PC-9 (cell line): ENCODE measurements around the gene PPM1J. TPM values are rescaled to one million over a fixed set of nuclear protein-coding genes. Genes with fewer than 3 reads are reported as not detected.

ENCODE experiments used
- BruUV-seq: library from RNA; stranded (reverse); fragments of 400-500 nt; replicated peaks from 2 replicates; lab custom pipeline; 2021; lab: Mats Ljungman, UMichigan
- CTCF ChIA-PET: fragments of 300-600 bp; sonication (Branson Sonifier 250); formaldehyde crosslinking; loops from one replicate; lab custom pipeline; 2022; ENCODE audit warnings: antibody characterized with exemption; lab: Charles Lee
- POLR2A ChIA-PET: fragments of 300-600 bp; sonication (Branson Sonifier 250); formaldehyde crosslinking; loops from one replicate; lab custom pipeline; 2022; ENCODE audit warnings: antibody characterized with exemption; ENCODE audit not compliant: unreplicated experiment; lab: Charles Lee
- DNase-seq, 2 experiments: peaks; one replicate each; pipeline versions ENCODE4 v3.0.0 to v3.0.0-alpha.2; 2015 to 2022; ENCODE audit warnings: mixed read lengths in 1 of 2
- H2AFZ ChIP-seq: fragments of 200-600 bp; sonication (generic); 2 replicates; pipeline ENCODE4 v1.8.1; 2017; ENCODE audit warnings: antibody characterized with exemption
- H3F3A ChIP-seq: fragments of 200-600 bp; sonication (generic); 2 replicates; pipeline ENCODE4 v1.8.1; 2017; ENCODE audit warnings: antibody characterized with exemption, mild to moderate bottlenecking, low read depth; ENCODE audit not compliant: insufficient read depth
- H3K27ac ChIP-seq: fragments of 200-600 bp; sonication (generic); 2 replicates; pipeline ENCODE4 v1.6.1; 2016; ENCODE audit warnings: mixed run types
- H3K27me3 ChIP-seq: fragments of 200-600 bp; sonication (generic); 2 replicates; pipeline ENCODE4 v1.6.1; 2016; ENCODE audit warnings: low read depth, mixed run types; ENCODE audit not compliant: insufficient read depth
- H3K36me3 ChIP-seq: fragments of 200-600 bp; sonication (generic); 2 replicates; pipeline ENCODE4 v1.6.1; 2016; ENCODE audit warnings: low read depth, mixed run types
- H3K4me1 ChIP-seq: fragments of 200-600 bp; sonication (generic); replicated peaks from 2 replicates; pipeline ENCODE4 v1.6.1; 2016; ENCODE audit warnings: mixed run types; ENCODE audit not compliant: insufficient read depth
- H3K4me2 ChIP-seq: fragments of 200-600 bp; sonication (generic); 2 replicates; pipeline ENCODE4 v1.6.1; 2017; ENCODE audit warnings: mixed run types
- H3K4me3 ChIP-seq: fragments of 200-600 bp; sonication (generic); 2 replicates; pipeline ENCODE4 v1.6.1; 2016; ENCODE audit warnings: mixed run types
- H3K79me2 ChIP-seq: fragments of 200-600 bp; sonication (generic); 2 replicates; pipeline ENCODE4 v1.6.1; 2017; ENCODE audit warnings: low read depth, mixed run types
- H3K9me2 ChIP-seq: fragments of 200-600 bp; sonication (generic); 2 replicates; pipeline ENCODE4 v1.8.1; 2017; ENCODE audit warnings: mild to moderate bottlenecking; ENCODE audit not compliant: insufficient read depth
- H3K9me3 ChIP-seq: fragments of 200-600 bp; sonication (generic); 2 replicates; pipeline ENCODE4 v1.8.1; 2016; ENCODE audit warnings: low read depth; ENCODE audit not compliant: insufficient read depth
- H4K20me1 ChIP-seq: fragments of 200-600 bp; sonication (generic); 2 replicates; pipeline ENCODE4 v1.8.1; 2017; ENCODE audit not compliant: insufficient read depth
- EZH2 ChIP-seq: fragments of 200-600 bp; sonication (generic); IDR thresholded peaks from 2 replicates; pipeline ENCODE4 v1.8.0; 2017; ENCODE audit warnings: antibody characterized with exemption, low read depth
- intact Hi-C: fragments of 100-400 bp; cut with micrococcal nuclease; formaldehyde crosslinking; loops from one replicate; pipeline ENCODE4 v1.10.0; 2022; ENCODE audit not compliant: unreplicated experiment
- total RNA-seq: library from RNA; stranded (reverse); gene quantifications from 2 replicates; pipeline ENCODE4 v1.2.3, GENCODE V29; 2021
- TF ChIP-seq, protein P1 (sequence below): fragments of 200-600 bp; sonication (generic); conservative IDR thresholded peaks from 2 replicates; pipeline ENCODE4 v1.6.1; 2017; ENCODE audit warnings: mixed run types, antibody characterized with exemption, mild to moderate bottlenecking, moderate library complexity

Gene PPM1J
- total RNA-seq, 1 experiment from 2014 or later: 6.0 TPM

DNA sequence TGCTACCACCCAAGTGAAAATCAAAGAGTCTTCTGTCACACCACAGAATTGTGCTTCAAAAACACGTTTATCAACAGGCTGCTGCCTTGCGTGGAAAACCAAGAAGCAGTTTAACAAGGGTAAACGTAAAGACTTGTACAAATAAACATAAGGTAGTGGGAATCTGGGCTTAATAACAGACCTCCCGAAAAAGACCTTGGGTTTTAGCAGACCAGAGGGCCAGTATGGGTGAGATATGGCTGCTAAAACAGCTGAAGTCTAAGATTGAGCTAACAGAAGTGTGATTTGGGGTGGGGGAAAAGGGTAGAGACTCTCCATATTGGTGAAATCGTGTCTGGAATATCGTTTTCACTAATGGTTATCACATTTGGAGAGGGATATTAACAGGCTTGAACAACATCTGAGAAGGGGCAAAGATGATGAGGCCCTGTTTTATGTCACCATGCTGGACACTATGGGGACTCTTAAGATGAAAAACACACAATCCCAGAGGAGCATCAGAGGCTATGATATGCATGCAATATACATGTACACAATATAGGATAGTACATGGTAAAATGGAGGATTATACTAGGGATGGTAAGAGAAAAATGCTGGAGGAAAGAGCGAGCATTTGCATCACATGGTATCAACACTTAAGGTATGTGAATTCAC, 39.3 kb downstream of the PPM1J start:
- no peak for DNase-seq
- no peaks in the 10 kb centered on the region for H4K20me1 ChIP-seq
- no peak overlapping the region for H3K27ac ChIP-seq
- peaks cover 28% of the 10 kb centered on the region for H3F3A ChIP-seq
- peak overlapping the region; percentile 82 for H2AFZ ChIP-seq
- ChIA-PET CTCF (interaction anchor here (0.6 kb wide), 1 partner anchor 40 kb away, joined by 4 read pairs; no protein-coding TSS in a partner anchor), POLR2A (interaction anchor here (0.6 kb wide), 1 partner anchor 11 kb away, joined by 8 read pairs; no protein-coding TSS in a partner anchor)
- no peaks in the 10 kb centered on the region for H3K27me3 ChIP-seq
- H3K36me3 ChIP-seq: peaks cover 10% of the 10 kb centered on the region; the same call in 1 of the 2 replicates
- TF ChIP-seq EZH2: no peak
- TF ChIP-seq, protein P1, sequence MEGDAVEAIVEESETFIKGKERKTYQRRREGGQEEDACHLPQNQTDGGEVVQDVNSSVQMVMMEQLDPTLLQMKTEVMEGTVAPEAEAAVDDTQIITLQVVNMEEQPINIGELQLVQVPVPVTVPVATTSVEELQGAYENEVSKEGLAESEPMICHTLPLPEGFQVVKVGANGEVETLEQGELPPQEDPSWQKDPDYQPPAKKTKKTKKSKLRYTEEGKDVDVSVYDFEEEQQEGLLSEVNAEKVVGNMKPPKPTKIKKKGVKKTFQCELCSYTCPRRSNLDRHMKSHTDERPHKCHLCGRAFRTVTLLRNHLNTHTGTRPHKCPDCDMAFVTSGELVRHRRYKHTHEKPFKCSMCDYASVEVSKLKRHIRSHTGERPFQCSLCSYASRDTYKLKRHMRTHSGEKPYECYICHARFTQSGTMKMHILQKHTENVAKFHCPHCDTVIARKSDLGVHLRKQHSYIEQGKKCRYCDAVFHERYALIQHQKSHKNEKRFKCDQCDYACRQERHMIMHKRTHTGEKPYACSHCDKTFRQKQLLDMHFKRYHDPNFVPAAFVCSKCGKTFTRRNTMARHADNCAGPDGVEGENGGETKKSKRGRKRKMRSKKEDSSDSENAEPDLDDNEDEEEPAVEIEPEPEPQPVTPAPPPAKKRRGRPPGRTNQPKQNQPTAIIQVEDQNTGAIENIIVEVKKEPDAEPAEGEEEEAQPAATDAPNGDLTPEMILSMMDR: no peak
- no peaks in the 10 kb centered on the region for H3K9me3 ChIP-seq
- TSS peak; percentile 17 for BruUV-seq
- H3K4me1 ChIP-seq: peaks cover 21% of the 10 kb centered on the region
- intact Hi-C loops: no loop called here
- no peaks in the 10 kb centered on the region for H3K9me2 ChIP-seq
- peak overlapping the region; percentile 79 for H3K4me2 ChIP-seq
- peak overlapping the region; percentile 82 for H3K4me3 ChIP-seq
- H3K79me2 ChIP-seq: peaks cover 45% of the 10 kb centered on the region

DNA sequence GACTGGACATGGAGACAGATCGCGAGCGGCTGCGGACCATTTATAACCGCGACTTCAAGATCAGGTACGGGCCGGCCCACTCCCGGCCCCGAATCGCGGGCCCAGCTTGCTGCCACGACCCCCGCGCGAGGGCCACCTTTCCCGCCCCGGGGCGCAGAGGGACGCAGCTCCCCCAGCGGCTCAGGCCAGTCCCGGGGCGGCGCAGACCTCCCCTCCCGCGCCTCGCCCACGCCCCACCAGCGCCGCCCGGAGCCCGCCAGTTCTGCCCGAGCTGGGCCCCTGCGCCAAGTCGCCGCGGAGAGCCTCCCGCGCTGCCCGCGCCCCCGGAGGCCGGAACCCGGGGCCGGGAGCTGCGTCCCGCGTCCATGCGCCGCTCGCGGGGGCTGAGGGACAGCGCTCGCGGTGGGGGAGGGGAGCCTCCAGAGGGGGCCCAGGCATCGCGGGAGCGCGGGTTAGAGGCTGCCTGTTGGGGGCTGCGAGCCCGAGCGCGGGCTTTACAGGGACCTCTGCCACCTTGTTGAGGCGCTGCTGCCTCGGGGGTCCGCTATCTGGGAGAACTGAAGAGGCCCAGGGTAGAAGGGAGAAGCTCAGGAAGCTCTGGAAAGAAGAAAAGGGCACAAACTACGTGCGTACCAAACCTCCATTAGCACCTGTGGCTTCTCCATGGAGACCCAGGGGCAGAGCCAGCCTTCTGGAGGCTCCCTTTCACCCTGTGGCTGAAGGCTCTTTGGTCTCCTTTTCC, 40.0 kb downstream of the PPM1J start:
- Histone ChIP-seq H3K27ac (peak overlapping the region; percentile 48), H3K9me3 (no peaks in the 10 kb centered on the region), H3K4me1 (peaks cover 21% of the 10 kb centered on the region), H3K4me2 (peak overlapping the region; percentile 79), H2AFZ (peak overlapping the region; percentile 82), H3K79me2 (peaks cover 45% of the 10 kb centered on the region), H3F3A (peaks cover 28% of the 10 kb centered on the region), H4K20me1 (no peaks in the 10 kb centered on the region), H3K9me2 (no peaks in the 10 kb centered on the region), H3K4me3 (peak overlapping the region; percentile 82), H3K36me3 (peaks cover 16% of the 10 kb centered on the region; the same call in 1 of the 2 replicates), H3K27me3 (no peaks in the 10 kb centered on the region)
- no TSS peak for BruUV-seq
- TF ChIP-seq, protein P1: 0 out of 2 replicates have a peak, but pooled peaks have one; percentile 2
- no peak for TF ChIP-seq EZH2
- DNase-seq: no peak
- ChIA-PET POLR2A (interaction anchor here (0.5 to 0.9 kb wide), 6 partner anchors 25 to 193 kb away, joined by 3 to 11 read pairs (median 4); no protein-coding TSS in a partner anchor), CTCF (interaction anchor here (0.6 to 0.9 kb wide), 3 partner anchors 30 to 40 kb away, joined by 3 to 4 read pairs (median 3); no protein-coding TSS in a partner anchor)
- intact Hi-C loops: loop anchor here (1.0 kb wide), 1 partner anchor 30 kb away; no protein-coding TSS in a partner anchor

DNA sequence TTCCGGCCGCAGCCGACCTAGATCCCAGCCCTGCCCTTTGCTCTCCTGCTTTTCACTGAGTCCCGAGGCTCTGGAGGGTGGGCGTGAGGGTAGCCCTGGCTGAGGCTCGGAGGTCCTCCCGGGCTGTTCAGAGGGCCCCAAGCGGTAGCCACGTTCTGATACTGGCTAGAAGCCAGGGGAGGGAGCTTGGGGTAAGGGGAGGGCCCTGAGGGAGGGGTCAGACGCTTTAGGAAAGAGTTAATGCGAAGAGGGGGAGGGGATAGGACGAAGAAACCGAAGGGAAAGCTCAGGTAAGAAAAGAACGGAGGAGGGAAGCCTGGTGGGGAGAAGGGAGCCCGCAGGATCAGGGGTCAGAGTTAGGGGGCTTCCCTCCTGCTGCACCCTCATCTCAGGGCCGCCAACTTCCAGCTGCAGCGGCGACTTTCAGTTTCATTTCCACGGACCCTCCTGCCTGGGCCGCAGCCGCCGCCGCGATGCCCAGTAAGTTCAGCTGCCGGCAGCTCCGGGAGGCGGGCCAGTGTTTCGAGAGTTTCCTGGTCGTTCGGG, 40.6 kb downstream of the PPM1J start, which contains the start of gene MOV10:
MOV10 (plus strand) TSS at position 220 of the 546 bp plus-strand sequence; CDS start at position 474, 254 bp downstream.
- peak within 1 kb of the TSS; percentile 48 for H3K27ac ChIP-seq
- TF ChIP-seq, protein P1: no peak
- no peak for TF ChIP-seq EZH2
- intact Hi-C loops: loop anchor here (1.0 kb wide), 1 partner anchor 31 kb away; no protein-coding TSS in a partner anchor
- H3K79me2 ChIP-seq: peaks cover 38% of the 10 kb centered on the region
- ChIA-PET POLR2A (interaction anchor here (0.5 to 1.0 kb wide), 8 partner anchors 9 to 284 kb away, joined by 3 to 11 read pairs (median 4); no protein-coding TSS in a partner anchor), CTCF (interaction anchor here (0.6 to 0.9 kb wide), 2 partner anchors 30 to 33 kb away, joined by 3 read pairs; no protein-coding TSS in a partner anchor)
- peak within 1 kb of the TSS; percentile 82 for H3K4me3 ChIP-seq
- peaks cover 21% of the 10 kb centered on the region for H3K4me1 ChIP-seq
- H3K27me3 ChIP-seq: no peaks in the 10 kb centered on the region
- H3K36me3 ChIP-seq: peaks cover 21% of the 10 kb centered on the region
- peak; percentile 64 to 69 for DNase-seq
- H3K4me2 ChIP-seq: peak within 1 kb of the TSS; percentile 79
- peak within 1 kb of the TSS; percentile 82 for H2AFZ ChIP-seq
- no peaks in the 10 kb centered on the region for H3K9me2 ChIP-seq
- BruUV-seq: TSS peak; percentile 46
- peaks cover 28% of the 10 kb centered on the region for H3F3A ChIP-seq
- H3K9me3 ChIP-seq: no peaks in the 10 kb centered on the region
- H4K20me1 ChIP-seq: no peaks in the 10 kb centered on the region
